ENCODE data around the gene CHCHD10.

The CHCHD10 gene

GRCh38 chr22:23773483-23774113 is 5.8 kb upstream of the CHCHD10 start:
- DNase-seq (ENCODE audit: extremely low read depth in 1 of 2, low read depth in 1 of 2): no peak

GRCh38 chr22:23772649-23773473 is 5.1 kb upstream of the CHCHD10 start, which contains the start of gene MMP11:
Gene MMP11, plus strand, starts transcription at chr22:23772849. Its CDS starts 22 bp downstream, at chr22:23772871.
- no peak for DNase-seq (ENCODE audit: extremely low read depth in 1 of 2, low read depth in 1 of 2)

- DNase-seq (ENCODE audit: extremely low read depth in 1 of 2, low read depth in 1 of 2): no peak
Observed at GRCh38 chr22:23772315-23772648, 4.5 kb upstream of the CHCHD10 start.

- DNase-seq (ENCODE audit: extremely low read depth in 1 of 2, low read depth in 1 of 2): no peak
Observed at GRCh38 chr22:23769321-23769965, 1.7 kb upstream of the CHCHD10 start.

GRCh38 chr22:23767303-23767672 is 484 bp downstream of the CHCHD10 start:
- DNase-seq (ENCODE audit: extremely low read depth in 1 of 2, low read depth in 1 of 2): no peak

GRCh38 chr22:23764899-23765881 is 2.6 kb downstream of the CHCHD10 start:
- no peak for DNase-seq (ENCODE audit: extremely low read depth in 1 of 2, low read depth in 1 of 2)

GRCh38 chr22:23763954-23764353 is 3.8 kb downstream of the CHCHD10 start:
- no peak for DNase-seq (ENCODE audit: extremely low read depth in 1 of 2, low read depth in 1 of 2)

- DNase-seq (ENCODE audit: extremely low read depth in 1 of 2, low read depth in 1 of 2): no peak
Observed at GRCh38 chr22:23763579-23763945, 4.2 kb downstream of the CHCHD10 start.

GRCh38 chr22:23762842-23763578 is 4.8 kb downstream of the CHCHD10 start, which contains the start of gene C22orf15:
Gene C22orf15, plus strand, starts transcription at chr22:23762990. Its CDS starts 317 bp downstream, at chr22:23763307.
- DNase-seq (ENCODE audit: extremely low read depth in 1 of 2, low read depth in 1 of 2): no peak

GRCh38 chr22:23760056-23760455 is 7.7 kb downstream of the CHCHD10 start:
- no peak for DNase-seq (ENCODE audit: extremely low read depth in 1 of 2, low read depth in 1 of 2)

- DNase-seq (ENCODE audit: extremely low read depth in 1 of 2, low read depth in 1 of 2): no peak
Observed at GRCh38 chr22:23759566-23759965, 8.2 kb downstream of the CHCHD10 start.

- no peak for DNase-seq (ENCODE audit: extremely low read depth in 1 of 2, low read depth in 1 of 2)
Observed at GRCh38 chr22:23756891-23757290, 10.9 kb downstream of the CHCHD10 start.

GRCh38 chr22:23755711-23756110 is 12.1 kb downstream of the CHCHD10 start:
- no peak for DNase-seq (ENCODE audit: extremely low read depth in 1 of 2, low read depth in 1 of 2)

GRCh38 chr22:23754980-23755636 is 12.7 kb downstream of the CHCHD10 start:
- DNase-seq (ENCODE audit: extremely low read depth in 1 of 2, low read depth in 1 of 2): no peak

GRCh38 chr22:23754220-23754919 is 13.4 kb downstream of the CHCHD10 start, which contains the start of gene VPREB3:
Gene VPREB3, minus strand, starts transcription at chr22:23754425. Its CDS starts 62 bp downstream, at chr22:23754363.
- no peak for DNase-seq (ENCODE audit: extremely low read depth in 1 of 2, low read depth in 1 of 2)

GRCh38 chr22:23753385-23753784 is 14.4 kb downstream of the CHCHD10 start:
- no peak for DNase-seq (ENCODE audit: extremely low read depth in 1 of 2, low read depth in 1 of 2)

GRCh38 chr22:23752750-23753149 is 15.0 kb downstream of the CHCHD10 start:
- no peak for DNase-seq (ENCODE audit: extremely low read depth in 1 of 2, low read depth in 1 of 2)

- no peak for DNase-seq (ENCODE audit: extremely low read depth in 1 of 2, low read depth in 1 of 2)
Observed at GRCh38 chr22:23752090-23752691, 15.6 kb downstream of the CHCHD10 start.

Data from stimulated activated CD8-positive, alpha-beta memory T cell treated with anti-CD3 and anti-CD28 coated beads, Interleukin-7, amount 100 ng/mL, for 48 hours (primary cell).